Kasumi-1 (cell line): Measurements from ENCODE around the gene PHC3.
"Not testable (repeated sequence)": the region's sequence is repeated elsewhere in the genome, so short reads cannot be mapped to it uniquely, and the experiment has no call there.

ENCODE experiments used
- DNase-seq, 2 experiments: peaks; one replicate each; lab custom pipeline; 2025; lab: John Stamatoyannopoulos, UW

The PHC3 gene

GRCh38 chr3:170128977-170129431 is 52.5 kb downstream of the PHC3 start:
- peak in 1 of 2 experiments; percentile 34 for DNase-seq

GRCh38 chr3:170128259-170128976 is 53.1 kb downstream of the PHC3 start:
- DNase-seq, result peak; percentile 93 to 94

- peak; percentile 19 to 21 for DNase-seq
Observed at GRCh38 chr3:170117134-170117533, 64.4 kb downstream of the PHC3 start.

DNA sequence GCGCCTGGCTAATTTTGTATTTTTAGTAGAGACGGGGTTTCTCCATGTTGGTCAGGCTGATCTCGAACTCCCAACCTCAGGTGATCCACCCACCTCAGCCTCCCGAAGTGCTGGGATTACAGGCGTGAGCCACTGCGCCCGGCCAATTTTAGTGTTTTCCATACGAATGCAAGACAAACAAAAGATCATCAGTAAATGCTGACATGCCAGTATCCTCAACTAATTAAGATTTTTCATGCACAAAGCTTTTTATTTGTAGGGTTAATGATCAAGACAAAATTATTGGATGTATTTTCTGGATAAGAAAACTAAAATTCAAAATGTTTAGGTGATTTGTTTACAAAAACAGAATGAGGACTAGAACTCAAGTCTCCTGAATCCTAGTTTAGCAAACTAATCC is 67.4 kb downstream of the PHC3 start:
- not testable (repeated sequence) for DNase-seq

- DNase-seq, result no peak
Observed at GRCh38 chr3:170111147-170111771, 70.3 kb downstream of the PHC3 start.

DNA sequence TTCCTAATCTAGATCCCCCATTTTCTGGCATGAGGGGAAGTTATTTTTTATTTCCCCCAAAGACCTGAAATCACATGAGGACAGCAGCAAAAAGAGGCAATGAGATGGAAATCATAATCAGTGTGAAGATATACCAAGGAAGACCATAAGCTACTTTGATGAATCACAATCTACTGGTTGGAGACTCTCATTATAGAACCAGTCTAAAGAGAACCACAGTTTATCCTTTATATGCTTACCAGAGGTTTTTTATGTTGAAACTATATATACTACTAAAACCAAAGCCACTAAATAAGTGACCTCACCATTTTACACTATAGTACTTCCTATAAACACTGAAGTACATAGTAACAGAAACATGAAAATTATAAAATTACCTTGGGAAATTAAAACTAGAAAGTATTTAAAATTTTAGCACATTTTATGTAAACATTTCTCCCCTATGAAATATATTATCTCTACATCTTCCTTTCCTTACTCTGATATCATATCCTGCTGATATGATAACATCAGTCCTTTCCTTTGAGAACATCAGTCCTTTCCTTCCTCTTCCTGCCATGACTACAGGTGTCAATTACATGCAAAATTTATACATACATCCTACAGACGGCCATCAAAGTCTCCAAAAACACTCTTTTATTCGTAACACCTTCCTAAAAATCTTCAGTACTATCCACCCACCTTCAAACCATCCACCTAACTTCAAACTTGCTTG is 71.8 kb downstream of the PHC3 start:
- no peak for DNase-seq

DNA sequence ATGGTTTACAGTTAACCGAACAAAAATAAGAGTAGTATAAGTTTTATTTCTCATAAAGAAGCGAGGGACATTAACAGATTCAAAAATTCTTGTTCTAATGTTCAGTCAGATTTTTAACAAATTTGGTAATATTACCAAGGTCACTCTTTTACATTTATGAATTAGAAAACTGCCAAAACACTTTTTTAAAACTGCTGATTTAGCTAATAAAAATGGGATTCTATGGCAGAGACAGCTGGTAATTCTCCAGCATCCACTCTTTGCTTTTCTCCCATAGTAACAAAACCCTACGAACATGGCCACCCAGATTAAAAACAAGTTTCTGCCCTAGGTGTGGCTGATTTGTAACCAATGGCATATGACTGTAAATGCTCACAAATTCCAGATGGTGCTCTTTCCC is 72.6 kb downstream of the PHC3 start:
- DNase-seq, result no peak

DNA sequence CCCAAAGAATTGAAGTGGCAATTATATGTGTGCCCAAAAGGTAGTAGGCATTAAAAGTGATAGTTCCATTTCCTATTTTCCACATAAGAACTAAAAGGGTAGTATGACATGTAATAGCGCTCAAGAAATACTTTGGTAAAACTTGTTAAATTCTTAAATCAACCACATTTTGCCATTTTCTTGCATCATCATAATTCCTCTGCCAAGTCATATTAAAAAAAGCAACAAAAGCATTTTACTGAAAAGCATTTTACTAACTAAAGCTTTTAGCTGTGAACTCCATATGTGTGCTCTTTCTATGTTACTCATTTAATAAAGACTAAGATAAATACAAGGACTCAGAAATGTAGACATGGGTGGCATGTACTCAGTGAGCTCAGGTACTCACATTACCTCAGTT is 73.6 kb downstream of the PHC3 start:
- no peak for DNase-seq

DNA sequence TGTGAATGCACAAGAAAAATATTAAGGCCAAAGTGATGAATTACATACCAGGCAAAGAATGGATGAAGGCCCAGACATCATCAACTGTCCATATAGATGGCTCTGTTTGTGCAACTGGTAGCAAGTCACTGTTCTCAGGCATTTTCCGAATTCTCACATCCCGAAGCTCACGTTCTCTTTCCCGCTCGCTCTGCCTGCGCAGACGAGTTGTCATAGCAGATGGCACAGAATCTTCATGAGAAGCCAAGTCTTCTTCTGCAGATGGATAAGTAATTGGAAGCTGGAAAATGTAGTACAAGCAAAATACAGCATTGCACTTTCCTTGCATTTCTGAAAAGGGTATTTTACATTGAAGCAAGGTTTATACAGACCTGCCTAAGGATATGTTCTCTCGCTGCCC is 79.1 kb downstream of the PHC3 start:
- no peak for DNase-seq

DNA sequence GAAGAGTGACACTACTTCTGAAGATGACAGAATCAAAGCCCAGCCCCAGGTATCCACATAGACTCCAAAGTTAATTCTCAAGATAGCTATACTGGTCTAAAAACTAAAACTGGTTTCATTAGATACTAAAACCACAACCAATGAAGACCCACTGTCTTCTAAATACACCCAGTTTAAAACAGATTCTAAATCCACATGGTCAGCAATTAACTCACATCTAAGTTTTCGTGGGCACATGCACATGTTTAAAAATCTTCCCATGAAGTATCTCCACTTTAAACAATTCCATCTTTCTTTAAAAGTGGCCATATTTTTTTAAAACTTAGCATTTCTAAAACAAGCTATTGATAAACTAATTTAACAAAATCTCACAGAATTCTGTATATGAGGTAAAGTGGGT is 80.6 kb downstream of the PHC3 start:
- no peak for DNase-seq

- no peak for DNase-seq
Observed at GRCh38 chr3:170098753-170099152, 82.8 kb downstream of the PHC3 start.

GRCh38 chr3:170096342-170096741 is 85.2 kb downstream of the PHC3 start:
- no peak for DNase-seq

DNA sequence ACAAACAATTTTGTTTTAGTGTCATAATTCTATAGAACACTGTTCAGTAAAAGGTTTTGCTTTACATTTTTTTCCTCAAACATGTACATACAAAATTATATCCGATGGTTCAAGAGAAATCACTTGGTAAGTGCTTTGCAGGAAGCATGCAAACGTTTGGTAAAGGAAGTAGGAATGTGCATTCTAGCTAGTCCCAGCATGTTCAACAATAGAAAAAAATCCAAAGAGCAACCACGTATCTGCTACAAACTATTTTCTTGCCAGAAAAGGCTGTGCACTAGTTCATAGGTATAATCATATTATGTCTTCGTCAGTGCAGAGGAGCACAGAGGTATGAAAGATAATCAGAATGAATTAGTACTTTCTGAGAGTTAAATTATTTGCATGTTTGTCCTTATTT is 85.8 kb downstream of the PHC3 start:
- no peak for DNase-seq

GRCh38 chr3:170092907-170093306 is 88.6 kb downstream of the PHC3 start:
- peak; percentile 11 to 21 for DNase-seq

GRCh38 chr3:170090601-170090981 is 90.9 kb downstream of the PHC3 start:
- DNase-seq, result no peak

DNA sequence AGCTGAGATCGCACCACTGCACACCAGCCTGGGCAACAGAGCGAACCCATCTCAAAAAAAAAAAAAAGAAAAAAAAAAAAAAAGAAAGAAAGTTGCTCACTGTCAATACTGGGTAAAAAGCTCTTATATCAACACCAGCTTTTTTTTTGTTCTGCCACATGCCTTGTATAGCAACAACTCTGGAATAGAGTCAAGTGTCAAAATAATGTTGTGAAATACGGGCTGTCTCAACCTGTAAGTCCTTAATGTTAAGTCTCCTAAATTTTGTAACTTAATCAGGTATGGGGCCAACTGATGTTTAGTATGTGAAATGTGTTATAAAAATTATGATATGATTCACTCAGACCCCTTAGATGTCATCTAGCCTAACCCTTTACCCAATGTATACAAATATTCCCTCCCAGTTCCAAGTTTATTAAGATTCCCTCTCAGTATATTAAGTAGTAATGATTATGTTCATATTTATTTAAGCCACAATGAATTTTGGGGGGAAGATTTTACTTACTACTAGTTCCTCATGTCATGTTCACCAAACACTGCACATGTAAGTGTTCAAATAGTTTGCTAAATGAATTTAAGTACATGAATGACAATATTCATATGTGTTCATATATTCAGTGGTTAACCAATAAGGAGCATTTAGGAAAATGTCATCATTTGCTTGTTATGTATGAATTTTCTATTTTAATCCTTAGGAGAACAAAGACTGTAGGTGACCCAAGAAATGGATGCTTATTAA is 91.5 kb downstream of the PHC3 start:
- DNase-seq, result no peak

DNA sequence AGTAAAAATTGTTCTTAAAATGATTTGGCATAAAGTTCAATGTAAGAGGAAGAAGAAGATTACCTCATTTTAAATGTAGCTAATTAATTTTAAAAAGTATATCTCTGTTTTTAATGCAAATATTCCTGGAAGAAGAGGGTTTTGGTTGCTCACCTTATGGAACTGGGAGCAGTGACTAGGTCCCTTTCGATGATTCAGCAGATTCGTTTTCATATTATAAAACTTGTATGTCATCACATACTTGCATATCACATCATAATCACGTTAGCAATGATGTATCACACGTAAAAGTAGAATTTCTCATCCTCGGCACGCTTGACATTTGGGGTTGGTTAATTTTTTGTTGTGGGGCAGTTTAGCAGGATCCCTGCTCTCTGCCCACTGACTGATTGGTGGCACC is 96.1 kb downstream of the PHC3 start:
- DNase-seq, result no peak

DNA sequence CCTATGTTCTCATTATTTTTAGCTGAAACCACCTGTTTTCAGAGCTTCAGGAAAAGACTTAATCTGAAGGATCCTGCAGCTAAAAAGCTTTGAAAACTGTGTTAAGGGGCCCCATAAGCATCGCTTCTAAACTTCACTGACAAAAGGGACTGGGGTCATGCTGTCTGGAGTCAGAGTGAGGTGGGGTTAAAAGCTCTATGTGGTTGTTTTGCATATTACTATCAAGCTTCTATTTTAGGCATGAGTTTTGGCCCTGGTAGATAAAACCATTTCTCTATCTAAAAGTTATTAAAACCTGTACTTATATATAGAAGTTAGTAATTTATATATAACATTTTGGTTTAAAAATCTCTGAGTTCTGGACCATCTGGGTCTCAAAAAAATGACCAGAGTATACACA is 98.2 kb downstream of the PHC3 start:
- no peak for DNase-seq

DNA sequence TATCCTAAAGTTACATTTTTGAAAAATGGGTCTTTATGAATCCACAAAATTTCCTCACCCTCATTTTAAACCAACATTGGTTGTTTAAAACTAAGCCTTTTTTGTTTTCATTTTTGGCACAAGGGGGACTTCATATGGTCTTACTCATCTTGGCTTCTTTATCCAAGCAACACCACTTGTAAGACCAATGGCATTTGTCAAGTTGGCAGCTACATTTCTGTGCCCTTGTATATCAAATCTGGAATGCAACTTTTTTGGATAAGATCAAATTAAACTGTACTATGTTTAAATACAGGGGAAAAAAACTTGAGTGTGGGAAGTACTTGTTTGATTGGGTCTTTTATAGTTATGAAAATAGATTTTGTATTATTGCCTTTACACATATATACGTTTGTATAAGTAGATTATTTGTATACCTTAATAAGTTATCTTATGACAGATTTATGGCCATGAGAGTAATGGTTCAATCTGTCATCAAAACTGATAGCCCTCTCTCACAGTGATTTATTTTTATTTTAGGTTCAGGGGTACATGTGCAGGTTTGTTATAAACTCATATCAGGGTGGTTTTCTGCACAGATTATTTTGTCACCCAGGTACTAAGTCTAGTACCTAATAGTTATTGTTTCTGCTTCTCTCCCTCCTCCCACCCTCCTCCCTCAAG is 100.3 kb downstream of the PHC3 start:
- no peak for DNase-seq

DNA sequence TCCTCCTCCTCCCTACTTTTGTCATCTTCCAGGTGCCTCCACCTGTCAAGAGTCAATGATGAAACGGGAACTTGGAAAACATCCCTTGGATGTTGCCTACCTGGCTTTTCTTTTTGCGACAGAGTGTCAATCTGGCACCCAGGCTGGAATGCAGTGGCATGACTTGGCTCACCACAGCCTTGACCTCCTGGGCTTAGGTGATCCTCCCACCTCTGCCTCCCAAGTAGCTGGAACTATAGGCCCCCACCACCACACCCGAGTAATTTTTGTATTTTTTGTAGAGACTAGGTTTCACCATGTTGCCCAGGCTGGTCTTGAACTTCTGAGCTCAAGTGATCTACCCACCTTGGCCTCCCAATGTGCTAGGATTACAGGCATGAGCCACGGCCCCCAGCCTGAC is 100.9 kb downstream of the PHC3 start:
- no peak for DNase-seq

GRCh38 chr3:170079536-170080165 is 101.9 kb downstream of the PHC3 start:
- DNase-seq, result no peak
